ENCODE measurements around the gene MRC1. TPM values are rescaled to one million over a fixed set of nuclear protein-coding genes. Genes with fewer than 3 reads are reported as not detected.

MRC1 gene
- total and polyA plus RNA-seq, 9 of the 15 experiments (the other 6 are each of a cell fraction or from before 2014, with no cell fraction given), result 0.01 to 0.20 (median 0.03) TPM; not detected in 5

DNA sequence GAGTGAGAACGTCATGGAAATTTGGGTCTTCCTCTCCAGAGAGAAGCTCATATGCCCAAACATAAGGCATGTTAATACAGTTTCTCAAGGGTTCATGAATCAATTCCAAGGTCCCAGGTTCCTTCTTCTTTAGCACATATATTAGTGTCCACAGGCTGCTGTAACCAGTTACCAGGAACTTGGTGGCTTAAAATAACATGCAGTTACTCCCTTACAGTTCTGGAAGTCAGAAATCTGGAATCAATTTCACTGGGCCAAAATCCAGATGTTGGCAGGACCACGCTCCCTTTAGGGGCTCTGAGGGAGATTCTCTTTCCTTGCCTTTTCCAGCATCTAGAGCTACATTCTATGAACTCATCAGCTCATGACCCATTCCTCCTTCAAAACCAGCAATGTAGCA lies 64.8 kb downstream of the MRC1 start (continued):
- no peak for TF ChIP-seq PATZ1 (CRISPR knock-in tag; IDR thresholded peaks at IDR 0.05; ENCODE audit: borderline replicate concordance)
- TF ChIP-seq, protein P1, sequence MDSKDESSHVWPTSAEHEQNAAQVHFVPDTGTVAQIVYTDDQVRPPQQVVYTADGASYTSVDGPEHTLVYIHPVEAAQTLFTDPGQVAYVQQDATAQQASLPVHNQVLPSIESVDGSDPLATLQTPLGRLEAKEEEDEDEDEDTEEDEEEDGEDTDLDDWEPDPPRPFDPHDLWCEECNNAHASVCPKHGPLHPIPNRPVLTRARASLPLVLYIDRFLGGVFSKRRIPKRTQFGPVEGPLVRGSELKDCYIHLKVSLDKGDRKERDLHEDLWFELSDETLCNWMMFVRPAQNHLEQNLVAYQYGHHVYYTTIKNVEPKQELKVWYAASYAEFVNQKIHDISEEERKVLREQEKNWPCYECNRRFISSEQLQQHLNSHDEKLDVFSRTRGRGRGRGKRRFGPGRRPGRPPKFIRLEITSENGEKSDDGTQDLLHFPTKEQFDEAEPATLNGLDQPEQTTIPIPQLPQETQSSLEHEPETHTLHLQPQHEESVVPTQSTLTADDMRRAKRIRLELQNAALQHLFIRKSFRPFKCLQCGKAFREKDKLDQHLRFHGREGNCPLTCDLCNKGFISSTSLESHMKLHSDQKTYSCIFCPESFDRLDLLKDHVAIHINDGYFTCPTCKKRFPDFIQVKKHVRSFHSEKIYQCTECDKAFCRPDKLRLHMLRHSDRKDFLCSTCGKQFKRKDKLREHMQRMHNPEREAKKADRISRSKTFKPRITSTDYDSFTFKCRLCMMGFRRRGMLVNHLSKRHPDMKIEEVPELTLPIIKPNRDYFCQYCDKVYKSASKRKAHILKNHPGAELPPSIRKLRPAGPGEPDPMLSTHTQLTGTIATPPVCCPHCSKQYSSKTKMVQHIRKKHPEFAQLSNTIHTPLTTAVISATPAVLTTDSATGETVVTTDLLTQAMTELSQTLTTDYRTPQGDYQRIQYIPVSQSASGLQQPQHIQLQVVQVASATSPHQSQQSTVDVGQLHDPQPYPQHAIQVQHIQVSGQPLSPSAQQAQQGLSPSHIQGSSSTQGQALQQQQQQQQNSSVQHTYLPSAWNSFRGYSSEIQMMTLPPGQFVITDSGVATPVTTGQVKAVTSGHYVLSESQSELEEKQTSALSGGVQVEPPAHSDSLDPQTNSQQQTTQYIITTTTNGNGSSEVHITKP (IDR thresholded peaks at IDR 0.05; ENCODE audit: partially characterized antibody), result no peak
- TF ChIP-seq ZFP30 (CRISPR knock-in tag; IDR thresholded peaks at IDR 0.05; ENCODE audit: borderline replicate concordance), result no peak
- no peak for TF ChIP-seq MBD2 (IDR thresholded peaks at IDR 0.05; ENCODE audit: borderline replicate concordance, low read depth)
- TF ChIP-seq ZNF655 (CRISPR knock-in tag; IDR thresholded peaks at IDR 0.05), result no peak

All from K562 (cell line).